PC-3 (cell line): ENCODE measurements around the gene DAPK1. TPM values are rescaled to one million over a fixed set of nuclear protein-coding genes. Genes with fewer than 3 reads are reported as not detected.

ENCODE experiments used
- ATAC-seq: fragments of 200-7000 bp; cut with Tn5 transposase; 2 replicates; pipeline ENCODE4 v1.9.1; 2020; ENCODE audit warnings: mild to moderate bottlenecking, moderate library complexity
- BruUV-seq: library from RNA; stranded (reverse); fragments of 400-500 nt; replicated peaks from 2 replicates; lab custom pipeline; 2021; lab: Mats Ljungman, UMichigan
- CTCF ChIA-PET: fragments of 300-600 bp; sonication (Branson Sonifier 250); formaldehyde crosslinking; loops from one replicate; lab custom pipeline; 2022; ENCODE audit warnings: antibody characterized with exemption; lab: Charles Lee
- POLR2A ChIA-PET: fragments of 300-600 bp; sonication (Branson Sonifier 250); formaldehyde crosslinking; loops from one replicate; lab custom pipeline; 2022; ENCODE audit warnings: antibody characterized with exemption; ENCODE audit not compliant: unreplicated experiment; lab: Charles Lee
- DNase-seq: peaks from one replicate; pipeline ENCODE4 v3.0.0-alpha.2; 2015
- H2AFZ ChIP-seq: fragments of 300-600 bp; sonication (generic); 2 replicates; pipeline ENCODE4 v1.6.0; 2016; ENCODE audit warnings: antibody characterized with exemption, low read length
- H3F3A ChIP-seq: fragments of 300-600 bp; sonication (generic); one replicate; pipeline ENCODE4 v1.6.0; 2017; ENCODE audit warnings: antibody characterized with exemption, low read length, control low read depth, mild to moderate bottlenecking; ENCODE audit not compliant: unreplicated experiment
- H3K27ac ChIP-seq: fragments of 300-600 bp; sonication (generic); 2 replicates; pipeline ENCODE4 v1.5.1; 2016; ENCODE audit warnings: mild to moderate bottlenecking, low read length
- H3K27me3 ChIP-seq: fragments of 300-600 bp; sonication (generic); 2 replicates; pipeline ENCODE4 v1.6.1; 2016; ENCODE audit warnings: low read length, mixed read lengths
- H3K36me3 ChIP-seq: fragments of 300-600 bp; sonication (generic); 2 replicates; pipeline ENCODE4 v1.6.1; 2016; ENCODE audit warnings: low read depth, mixed run types, low read length, mixed read lengths
- H3K4me1 ChIP-seq: fragments of 300-600 bp; sonication (generic); 2 replicates; pipeline ENCODE4 v1.5.1; 2016; ENCODE audit warnings: low read length; ENCODE audit not compliant: insufficient read depth
- H3K4me2 ChIP-seq: fragments of 300-600 bp; sonication (generic); 2 replicates; pipeline ENCODE4 v1.6.0; 2016; ENCODE audit warnings: low read length
- H3K4me3 ChIP-seq: fragments of 300-600 bp; sonication (generic); 2 replicates; pipeline ENCODE4 v1.5.1; 2016; ENCODE audit warnings: mild to moderate bottlenecking, low read length, mixed read lengths
- H3K79me2 ChIP-seq: fragments of 300-600 bp; sonication (generic); 2 replicates; pipeline ENCODE4 v1.6.1; 2017; ENCODE audit warnings: low read length, mixed read lengths
- H3K9ac ChIP-seq: fragments of 300-600 bp; sonication (generic); 2 replicates; pipeline ENCODE4 v1.6.0; 2016; ENCODE audit warnings: mild to moderate bottlenecking, low read length
- H3K9me2 ChIP-seq: fragments of 300-600 bp; sonication (generic); replicated peaks from 2 replicates; pipeline ENCODE4 v1.6.1; 2016; ENCODE audit warnings: mixed run types, low read length, mixed read lengths
- H3K9me3 ChIP-seq: fragments of 300-600 bp; sonication (generic); 2 replicates; pipeline ENCODE4 v1.6.1; 2016; ENCODE audit warnings: low read length, mixed read lengths
- H4K20me1 ChIP-seq: fragments of 300-600 bp; sonication (generic); 2 replicates; pipeline ENCODE4 v1.6.1; 2016; ENCODE audit warnings: low read length, mixed read lengths
- EZH2 ChIP-seq: fragments of 300-600 bp; sonication (generic); IDR thresholded peaks from one replicate; pipeline ENCODE4 v1.6.1; 2017; ENCODE audit warnings: antibody characterized with exemption, mild to moderate bottlenecking, low read length; ENCODE audit not compliant: unreplicated experiment
- EZH2phosphoT487 ChIP-seq: fragments of 300-600 bp; sonication (generic); IDR thresholded peaks from 2 replicates; pipeline ENCODE4 v1.6.1; 2018; ENCODE audit warnings: mild to moderate bottlenecking, antibody characterized with exemption, low read length, borderline replicate concordance
- intact Hi-C: fragments of 100-400 bp; cut with micrococcal nuclease; formaldehyde crosslinking; loops from 2 replicates; pipeline ENCODE4 v1.9.0; 2023
- total RNA-seq: library from RNA; depleted of rRNA; stranded (reverse); fragments of >200 nt; gene quantifications from 2 replicates; pipeline ENCODE4 v1.2.3, GENCODE V29; 2014
- TF ChIP-seq, protein P1 (sequence below): fragments of 300-600 bp; sonication (generic); conservative IDR thresholded peaks from 2 replicates; pipeline ENCODE4 v1.5.1; 2017; ENCODE audit warnings: antibody characterized with exemption, low read depth, mild to moderate bottlenecking, low read length

DAPK1 gene
- total RNA-seq, 1 experiment from 2014 or later, result not detected

DNA sequence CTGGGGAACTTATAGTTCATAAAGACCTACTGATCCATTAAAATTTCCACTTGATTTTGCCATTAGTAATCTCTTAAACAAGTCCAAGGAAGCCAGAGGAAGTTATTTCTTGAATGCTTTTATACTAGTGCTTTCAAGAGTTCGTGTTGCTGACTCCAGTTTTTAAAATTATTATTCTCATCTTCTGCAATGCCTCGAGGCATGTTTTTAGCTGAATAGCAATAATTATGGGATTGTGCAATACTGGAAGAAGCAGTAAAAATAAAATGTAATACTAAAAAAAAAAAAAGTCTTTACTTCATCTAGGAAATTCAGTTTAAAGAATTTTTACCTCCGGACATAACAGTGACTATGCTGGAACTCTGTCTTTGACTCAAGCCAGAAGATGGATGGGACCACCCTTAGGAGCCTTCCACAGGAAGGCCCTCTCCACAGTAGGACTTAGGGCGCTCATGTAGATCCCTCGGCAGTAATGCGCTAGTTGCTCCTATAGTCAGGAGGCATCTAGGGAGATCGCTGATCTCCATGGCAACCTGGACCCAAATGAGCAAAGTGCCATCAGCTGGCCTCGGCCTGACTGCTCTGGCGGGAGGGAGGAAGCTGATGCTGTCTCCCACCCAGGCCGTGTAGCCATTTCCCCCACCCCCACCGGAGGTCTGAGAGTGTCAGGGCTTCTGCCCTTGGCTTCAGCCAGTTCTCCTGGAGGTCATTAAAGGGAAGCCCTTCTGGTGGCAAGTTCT is 56.7 kb downstream of the DAPK1 start:
- no peak overlapping the region for H3K27ac ChIP-seq
- H3K79me2 ChIP-seq, result no peaks in the 10 kb centered on the region
- no peak overlapping the region for H3K9ac ChIP-seq
- H4K20me1 ChIP-seq, result no peaks in the 10 kb centered on the region
- DNase-seq, result no peak
- no peaks in the 10 kb centered on the region for H3K36me3 ChIP-seq
- no peaks in the 10 kb centered on the region for H3K4me1 ChIP-seq
- H3K9me3 ChIP-seq, result no peaks in the 10 kb centered on the region
- POLR2A ChIA-PET, result no interaction called here
- H3K9me2 ChIP-seq, result no peaks in the 10 kb centered on the region
- peaks cover 10% of the 10 kb centered on the region; the same call in 1 of the 2 replicates for H3K27me3 ChIP-seq
- TF ChIP-seq EZH2 (no peak), EZH2phosphoT487 (no peak)
- TF ChIP-seq, protein P1, sequence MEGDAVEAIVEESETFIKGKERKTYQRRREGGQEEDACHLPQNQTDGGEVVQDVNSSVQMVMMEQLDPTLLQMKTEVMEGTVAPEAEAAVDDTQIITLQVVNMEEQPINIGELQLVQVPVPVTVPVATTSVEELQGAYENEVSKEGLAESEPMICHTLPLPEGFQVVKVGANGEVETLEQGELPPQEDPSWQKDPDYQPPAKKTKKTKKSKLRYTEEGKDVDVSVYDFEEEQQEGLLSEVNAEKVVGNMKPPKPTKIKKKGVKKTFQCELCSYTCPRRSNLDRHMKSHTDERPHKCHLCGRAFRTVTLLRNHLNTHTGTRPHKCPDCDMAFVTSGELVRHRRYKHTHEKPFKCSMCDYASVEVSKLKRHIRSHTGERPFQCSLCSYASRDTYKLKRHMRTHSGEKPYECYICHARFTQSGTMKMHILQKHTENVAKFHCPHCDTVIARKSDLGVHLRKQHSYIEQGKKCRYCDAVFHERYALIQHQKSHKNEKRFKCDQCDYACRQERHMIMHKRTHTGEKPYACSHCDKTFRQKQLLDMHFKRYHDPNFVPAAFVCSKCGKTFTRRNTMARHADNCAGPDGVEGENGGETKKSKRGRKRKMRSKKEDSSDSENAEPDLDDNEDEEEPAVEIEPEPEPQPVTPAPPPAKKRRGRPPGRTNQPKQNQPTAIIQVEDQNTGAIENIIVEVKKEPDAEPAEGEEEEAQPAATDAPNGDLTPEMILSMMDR, result no peak
- H3K4me2 ChIP-seq, result no peak overlapping the region
- intact Hi-C loops, result no loop called here
- BruUV-seq, result no TSS peak
- H2AFZ ChIP-seq, result no peak overlapping the region
- ATAC-seq, result no peak
- CTCF ChIA-PET, result no interaction called here
- no peaks in the 10 kb centered on the region for H3F3A ChIP-seq
- H3K4me3 ChIP-seq, result no peak overlapping the region

DNA sequence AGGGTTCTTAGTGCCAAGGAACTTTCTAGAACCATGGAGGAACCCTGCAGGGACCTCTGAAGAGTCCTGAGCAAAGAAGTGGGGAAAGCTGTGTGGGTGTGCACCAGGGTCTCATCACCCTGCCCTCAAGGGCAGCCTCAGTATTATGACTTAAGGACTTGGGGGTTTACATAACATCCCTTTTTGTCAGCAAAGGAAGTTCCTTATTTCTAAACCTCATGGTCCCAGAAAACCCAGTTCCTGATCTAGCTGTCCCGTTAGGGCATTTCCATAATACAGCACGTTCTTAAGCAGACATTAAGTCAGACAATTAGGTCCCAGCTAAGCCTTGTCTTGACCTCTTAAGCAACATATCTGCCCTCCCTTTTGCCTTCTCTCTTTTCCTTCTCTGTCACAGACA is 57.3 kb downstream of the DAPK1 start:
- Histone ChIP-seq H3K79me2 (no peaks in the 10 kb centered on the region), H3K27ac (no peak overlapping the region), H3K4me3 (no peak overlapping the region), H3K9me3 (no peaks in the 10 kb centered on the region), H3K4me1 (no peaks in the 10 kb centered on the region), H4K20me1 (no peaks in the 10 kb centered on the region), H3K9me2 (no peaks in the 10 kb centered on the region), H3K9ac (no peak overlapping the region), H3K4me2 (no peak overlapping the region), H2AFZ (no peak overlapping the region), H3K27me3 (peaks cover 10% of the 10 kb centered on the region; the same call in 1 of the 2 replicates), H3F3A (no peaks in the 10 kb centered on the region), H3K36me3 (no peaks in the 10 kb centered on the region)
- ATAC-seq, result no peak
- intact Hi-C loops, result no loop called here
- BruUV-seq, result no TSS peak
- DNase-seq, result no peak
- ChIA-PET CTCF (no interaction called here), POLR2A (no interaction called here)
- TF ChIP-seq, protein P1, result no peak

DNA sequence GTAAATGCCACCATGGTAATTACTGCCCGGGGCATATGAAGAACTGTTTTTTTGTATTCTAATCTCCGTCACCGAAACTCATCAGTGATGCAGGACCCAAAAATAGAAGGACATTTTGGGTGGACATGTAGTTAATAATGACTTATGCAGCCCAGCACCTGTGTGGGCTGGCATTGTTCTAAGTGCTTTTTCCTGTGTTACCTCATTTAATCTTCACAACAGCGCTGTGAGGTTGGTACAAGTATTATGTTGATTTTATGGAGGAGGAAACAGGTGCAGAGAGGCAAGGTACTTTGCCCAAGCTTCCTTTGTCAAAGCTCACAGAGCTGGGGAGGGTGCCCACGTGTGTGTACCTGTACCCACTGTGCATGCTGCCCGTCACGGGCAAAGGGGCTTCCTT is 58.4 kb downstream of the DAPK1 start:
- no peaks in the 10 kb centered on the region for H3K9me2 ChIP-seq
- no peak overlapping the region for H3K4me2 ChIP-seq
- no peak overlapping the region for H2AFZ ChIP-seq
- no peaks in the 10 kb centered on the region for H3K79me2 ChIP-seq
- H4K20me1 ChIP-seq, result no peaks in the 10 kb centered on the region
- no peaks in the 10 kb centered on the region for H3K36me3 ChIP-seq
- H3K4me1 ChIP-seq, result no peaks in the 10 kb centered on the region
- TF ChIP-seq EZH2phosphoT487 (no peak), EZH2 (no peak)
- TF ChIP-seq, protein P1, result no peak
- DNase-seq (no peak), ATAC-seq (no peak)
- ChIA-PET POLR2A (no interaction called here), CTCF (no interaction called here)
- no peaks in the 10 kb centered on the region for H3K9me3 ChIP-seq
- no peak overlapping the region for H3K9ac ChIP-seq
- peaks cover 10% of the 10 kb centered on the region; the same call in 1 of the 2 replicates for H3K27me3 ChIP-seq
- BruUV-seq, result no TSS peak
- H3K4me3 ChIP-seq, result no peak overlapping the region
- H3K27ac ChIP-seq, result no peak overlapping the region
- H3F3A ChIP-seq, result no peaks in the 10 kb centered on the region
- intact Hi-C loops, result no loop called here
